Measurements from ENCODE around the gene CCNL1. TPM values are rescaled to one million over a fixed set of nuclear protein-coding genes. Genes with fewer than 3 reads are reported as not detected.

The CCNL1 gene
- total RNA-seq, 4 donors from 2014 or later: 378 to 875 (median 605) TPM

DNA sequence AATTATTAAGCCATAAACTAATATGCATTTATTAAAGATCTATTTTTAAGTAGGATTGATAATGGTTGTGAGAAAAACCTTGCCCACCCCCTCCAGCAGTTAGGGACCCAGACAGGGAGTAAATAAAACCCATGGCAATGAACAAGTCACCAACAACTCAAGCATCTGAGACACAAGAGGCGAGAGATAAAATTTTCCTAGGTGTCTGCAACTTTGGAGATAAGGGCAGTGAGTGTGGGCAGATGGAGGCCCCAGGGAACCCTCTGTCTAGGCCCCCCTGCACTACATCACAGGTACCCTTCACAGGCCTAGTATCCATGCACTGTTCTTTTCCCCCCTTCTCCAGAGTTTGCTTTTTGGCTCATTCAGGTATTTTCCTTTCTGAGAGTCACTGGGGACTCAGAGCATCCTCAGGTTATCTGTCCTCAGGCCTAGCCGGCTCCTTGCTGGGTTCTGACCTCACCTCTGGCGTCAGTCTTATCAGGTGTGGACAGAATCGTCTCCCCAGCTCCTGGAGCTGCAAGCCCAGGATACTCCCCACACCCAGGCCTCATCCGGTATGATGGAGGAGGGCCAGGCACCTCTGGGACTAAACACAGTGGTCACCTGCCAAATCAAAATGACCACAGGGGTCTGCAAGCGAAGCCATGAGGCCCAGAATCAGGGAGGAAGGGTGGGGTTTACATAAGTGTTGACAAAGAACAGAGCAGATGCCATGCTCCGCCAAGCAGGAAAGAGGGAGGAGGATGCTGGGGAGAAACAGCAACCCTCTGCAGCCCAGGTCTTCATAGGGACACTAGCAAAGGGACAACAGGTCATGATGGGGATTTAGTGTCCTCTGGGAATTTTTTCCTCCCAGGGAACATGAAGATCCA is 50.4 kb downstream of the CCNL1 start:
- no peak for DNase-seq (ENCODE audit: low spot score)
- TF ChIP-seq CTCF (IDR thresholded peaks at IDR 0.05): no peak
- no peak for ATAC-seq (ENCODE audit: low FRiP score)

DNA sequence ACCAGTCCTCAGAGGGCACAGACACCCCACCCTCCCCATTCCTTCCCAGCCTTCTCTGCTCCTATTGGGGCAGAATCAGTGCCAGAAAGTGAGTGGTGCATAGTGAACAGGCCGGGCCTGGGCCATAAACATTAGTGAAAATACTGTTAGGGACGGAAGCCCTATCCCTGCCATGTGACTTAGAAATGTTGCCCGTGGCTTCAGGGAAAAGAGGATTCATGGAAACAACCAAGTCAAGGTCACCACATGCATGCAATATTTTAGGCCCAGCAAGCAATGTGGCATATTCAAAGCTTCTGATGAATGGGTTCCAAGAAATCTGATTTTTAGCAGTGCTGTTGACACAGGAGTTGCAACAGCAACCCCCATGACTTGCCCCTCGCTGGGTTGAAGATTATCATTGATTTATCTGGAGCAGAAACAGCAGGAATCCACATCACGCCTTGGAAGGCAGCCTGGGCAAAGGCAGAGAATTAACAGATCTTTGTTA is 52.3 kb downstream of the CCNL1 start:
- DNase-seq (ENCODE audit: low spot score) (no peak), ATAC-seq (ENCODE audit: low FRiP score) (no peak)
- no peak for TF ChIP-seq CTCF (IDR thresholded peaks at IDR 0.05)

GRCh38 chr3:157107037-157107436 is 52.9 kb downstream of the CCNL1 start:
- ATAC-seq (ENCODE audit: low FRiP score) (no peak), DNase-seq (ENCODE audit: low spot score) (no peak)
- no peak for TF ChIP-seq CTCF (IDR thresholded peaks at IDR 0.05)

- TF ChIP-seq CTCF (IDR thresholded peaks at IDR 0.05): no peak
- ATAC-seq (ENCODE audit: low FRiP score) (no peak), DNase-seq (ENCODE audit: low spot score) (no peak)
Observed at GRCh38 chr3:157104928-157105652, 54.9 kb downstream of the CCNL1 start.

DNA sequence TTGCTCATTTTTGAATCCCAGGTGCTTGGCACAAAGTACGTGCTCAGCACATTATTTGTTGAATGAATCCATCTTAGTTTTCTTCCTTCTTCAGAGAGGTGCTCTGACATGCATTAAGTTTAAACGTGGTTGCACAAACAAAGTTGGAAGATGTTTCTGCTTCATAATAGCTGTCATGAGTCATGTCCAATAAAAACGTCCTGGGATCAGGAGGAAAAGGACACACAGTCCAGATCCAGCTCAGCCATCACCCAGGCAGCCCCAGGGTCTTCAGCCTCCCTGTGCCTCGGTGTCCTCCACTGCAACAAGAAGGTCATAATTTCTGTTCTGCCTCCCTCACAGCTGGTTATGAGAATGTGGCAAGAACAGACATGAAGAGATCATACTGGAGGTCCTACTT is 55.4 kb downstream of the CCNL1 start:
- no peak for TF ChIP-seq CTCF (IDR thresholded peaks at IDR 0.05)
- ATAC-seq (ENCODE audit: low FRiP score): peak; percentile 40
- DNase-seq (ENCODE audit: low spot score): no peak

DNA sequence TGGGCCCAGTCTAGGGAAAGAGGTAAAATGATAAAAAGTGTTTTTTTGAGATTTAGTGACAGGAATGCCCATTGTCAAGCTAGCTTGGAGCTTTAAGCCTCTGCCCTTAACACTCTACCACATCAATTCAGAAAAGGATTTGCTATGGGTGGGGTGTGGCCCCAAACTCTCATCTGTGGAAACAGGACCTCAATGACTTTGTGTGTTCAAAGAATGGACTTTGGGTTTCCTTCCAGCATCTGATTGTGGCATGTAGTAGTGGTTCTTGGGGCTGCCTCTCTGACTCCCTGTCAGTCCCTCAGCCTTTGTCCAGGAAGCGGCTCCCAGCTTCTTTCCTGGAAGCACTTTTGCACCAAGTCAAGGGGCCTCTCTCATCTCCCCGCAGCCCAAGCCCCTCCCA is 56.1 kb downstream of the CCNL1 start:
- no peak for TF ChIP-seq CTCF (IDR thresholded peaks at IDR 0.05)
- no peak for DNase-seq (ENCODE audit: low spot score)
- ATAC-seq (ENCODE audit: low FRiP score): no peak

All from omental fat pad (tissue), 4 donors.